ENCODE measurements around the gene IGF1R.

GRCh38 chr15:98660055-98660454 is 11.7 kb downstream of the IGF1R start:
- TF ChIP-seq CTCF (IDR thresholded peaks at IDR 0.05): no peak
- no peak for TF ChIP-seq GABPB1 (CRISPR knock-in tag; IDR thresholded peaks at IDR 0.05)
- no peak for TF ChIP-seq MAX (CRISPR knock-in tag; IDR thresholded peaks at IDR 0.05)
- no peak for TF ChIP-seq PREB (CRISPR knock-in tag; IDR thresholded peaks at IDR 0.05; ENCODE audit: borderline replicate concordance)
- TF ChIP-seq ZBTB43 (CRISPR knock-in tag; IDR thresholded peaks at IDR 0.05): no peak
- TF ChIP-seq ZNF121 (CRISPR knock-in tag; IDR thresholded peaks at IDR 0.05): no peak
- TF ChIP-seq NFATC4 (CRISPR knock-in tag; IDR thresholded peaks at IDR 0.05): no peak
- no peak for TF ChIP-seq CREB1 (CRISPR knock-in tag; IDR thresholded peaks at IDR 0.05)
- TF ChIP-seq HMGA2 (CRISPR knock-in tag; IDR thresholded peaks at IDR 0.05): no peak
- no peak for TF ChIP-seq IRF1 (CRISPR knock-in tag; IDR thresholded peaks at IDR 0.05)
- TF ChIP-seq TCF7 (CRISPR knock-in tag; IDR thresholded peaks at IDR 0.05; ENCODE audit: low read depth): no peak

Data from WTC11 (cell line).